A172 (cell line): ENCODE results near the gene AQP9. TPM values are rescaled to one million over a fixed set of nuclear protein-coding genes. Genes with fewer than 3 reads are reported as not detected.
"Not testable (repeated sequence)": the region's sequence is repeated elsewhere in the genome, so short reads cannot be mapped to it uniquely, and the experiment has no call there.

Source experiments
- DNase-seq: peaks from one replicate; pipeline ENCODE4 v3.0.0-alpha.2; 2015; ENCODE audit warnings: low spot score
- total RNA-seq: library from RNA; depleted of rRNA; stranded (reverse); fragments of >200 nt; shearing (Covaris generic); gene quantifications from 2 replicates; pipeline ENCODE4 v1.2.3, GENCODE V29; 2014; rRNA removed

Gene AQP9
- not detected in 2 replicates for total RNA-seq

GRCh38 chr15:58138106-58138505 is at the start of gene AQP9:
Gene AQP9 (plus strand): TSS chr15:58138381. CDS start chr15:58138566, 185 bp downstream.
- no peak for DNase-seq

GRCh38 chr15:58095415-58095814 is 42.8 kb upstream of the AQP9 start:
- no peak for DNase-seq

- DNase-seq = no peak
Measured at GRCh38 chr15:58096529-58097084, 41.6 kb upstream of the AQP9 start.

- no peak for DNase-seq
Measured at GRCh38 chr15:58103482-58103881, 34.7 kb upstream of the AQP9 start.

- no peak for DNase-seq
Measured at GRCh38 chr15:58108117-58108516, 30.1 kb upstream of the AQP9 start.

GRCh38 chr15:58109419-58109818 is 28.8 kb upstream of the AQP9 start:
- no peak for DNase-seq

- no peak for DNase-seq
Measured at GRCh38 chr15:58110999-58111717, 27.0 kb upstream of the AQP9 start.

- DNase-seq = no peak
Measured at GRCh38 chr15:58111718-58112104, 26.5 kb upstream of the AQP9 start.

GRCh38 chr15:58113358-58113757 is 24.8 kb upstream of the AQP9 start:
- DNase-seq = not testable (repeated sequence)

GRCh38 chr15:58114388-58114787 is 23.8 kb upstream of the AQP9 start:
- DNase-seq = no peak

GRCh38 chr15:58114812-58115211 is 23.4 kb upstream of the AQP9 start:
- DNase-seq = no peak

GRCh38 chr15:58115692-58116091 is 22.5 kb upstream of the AQP9 start:
- DNase-seq = no peak

- no peak for DNase-seq
Measured at GRCh38 chr15:58117619-58118018, 20.6 kb upstream of the AQP9 start.

GRCh38 chr15:58118272-58118671 is 19.9 kb upstream of the AQP9 start:
- no peak for DNase-seq

- DNase-seq = no peak
Measured at GRCh38 chr15:58119016-58119415, 19.2 kb upstream of the AQP9 start.

- DNase-seq = no peak
Measured at GRCh38 chr15:58124585-58124984, 13.6 kb upstream of the AQP9 start.

- DNase-seq = no peak
Measured at GRCh38 chr15:58125333-58125732, 12.8 kb upstream of the AQP9 start.

GRCh38 chr15:58134886-58135285 is 3.3 kb upstream of the AQP9 start:
- DNase-seq = no peak

- no peak for DNase-seq
Measured at GRCh38 chr15:58135511-58136174, 2.5 kb upstream of the AQP9 start.

- no peak for DNase-seq
Measured at GRCh38 chr15:58136731-58137130, 1.4 kb upstream of the AQP9 start.

GRCh38 chr15:58137686-58138085 is 495 bp upstream of the AQP9 start:
- DNase-seq = no peak

GRCh38 chr15:58139276-58139988 is 1.3 kb downstream of the AQP9 start:
- no peak for DNase-seq
